ENCODE data around the gene PPARGC1A. TPM values are rescaled to one million over a fixed set of nuclear protein-coding genes. Genes with fewer than 3 reads are reported as not detected.

PPARGC1A gene
- total and polyA plus RNA-seq, 2 of the 13 experiments (the other 11 are each of a cell fraction or from before 2014, with no cell fraction given): 20.7 to 37.3 TPM

DNA sequence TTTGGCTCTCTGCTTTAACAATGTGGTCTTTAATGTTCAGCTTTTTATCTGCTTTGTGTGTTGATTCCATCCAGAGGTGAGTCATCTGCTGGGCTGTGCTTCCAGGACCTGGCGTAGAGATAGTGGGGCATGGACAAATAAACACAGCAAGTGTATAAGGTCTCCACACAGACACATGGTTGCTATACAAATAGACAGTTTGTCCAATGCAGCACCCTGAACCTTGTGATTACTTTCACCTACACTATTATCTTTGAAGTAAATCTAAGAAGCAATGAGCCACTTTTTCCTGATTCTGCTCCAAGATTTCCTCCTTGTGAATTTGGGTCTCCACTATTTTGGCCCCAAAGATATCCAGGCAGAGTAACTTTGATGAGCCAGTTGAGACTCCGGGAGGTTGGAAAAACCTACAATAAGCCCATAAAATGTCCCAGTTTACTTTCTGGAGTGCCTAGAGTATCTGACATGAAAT, 12.1 kb downstream of the PPARGC1A start (continued):
- TF ChIP-seq KAT7 (CRISPR knock-in tag; IDR thresholded peaks at IDR 0.05; ENCODE audit: borderline replicate concordance): peak; percentile 66; the same call in 1 of the 2 replicates
- no peak for TF ChIP-seq ZNF383 (CRISPR knock-in tag; IDR thresholded peaks at IDR 0.05; ENCODE audit: borderline replicate concordance)
- peak; percentile 94; the same call in 1 of the 2 replicates for TF ChIP-seq GATA4 (IDR thresholded peaks at IDR 0.05; ENCODE audit: borderline replicate concordance, low read depth)
- TF ChIP-seq NFYC (CRISPR knock-in tag; IDR thresholded peaks at IDR 0.05): 0 out of 2 replicates have a peak, but pooled peaks have one; percentile 13
- TF ChIP-seq SIX4 (CRISPR knock-in tag; IDR thresholded peaks at IDR 0.05): peak; percentile 79
- TF ChIP-seq KDM6A (CRISPR knock-in tag; IDR thresholded peaks at IDR 0.05; ENCODE audit: low read depth): peak; percentile 64; the same call in 1 of the 2 replicates
- TF ChIP-seq MIXL1 (CRISPR knock-in tag; IDR thresholded peaks at IDR 0.05): peak; percentile 82
- peak; percentile 97 for TF ChIP-seq JUND (CRISPR knock-in tag; IDR thresholded peaks at IDR 0.05)
- peak; percentile 97 for TF ChIP-seq FOXO1 (CRISPR knock-in tag; IDR thresholded peaks at IDR 0.05)
- 0 out of 2 replicates have a peak, but pooled peaks have one; percentile 61 for TF ChIP-seq HNRNPUL1 (IDR thresholded peaks at IDR 0.05; ENCODE audit: low read depth, low read length)
- TF ChIP-seq, protein P1, sequence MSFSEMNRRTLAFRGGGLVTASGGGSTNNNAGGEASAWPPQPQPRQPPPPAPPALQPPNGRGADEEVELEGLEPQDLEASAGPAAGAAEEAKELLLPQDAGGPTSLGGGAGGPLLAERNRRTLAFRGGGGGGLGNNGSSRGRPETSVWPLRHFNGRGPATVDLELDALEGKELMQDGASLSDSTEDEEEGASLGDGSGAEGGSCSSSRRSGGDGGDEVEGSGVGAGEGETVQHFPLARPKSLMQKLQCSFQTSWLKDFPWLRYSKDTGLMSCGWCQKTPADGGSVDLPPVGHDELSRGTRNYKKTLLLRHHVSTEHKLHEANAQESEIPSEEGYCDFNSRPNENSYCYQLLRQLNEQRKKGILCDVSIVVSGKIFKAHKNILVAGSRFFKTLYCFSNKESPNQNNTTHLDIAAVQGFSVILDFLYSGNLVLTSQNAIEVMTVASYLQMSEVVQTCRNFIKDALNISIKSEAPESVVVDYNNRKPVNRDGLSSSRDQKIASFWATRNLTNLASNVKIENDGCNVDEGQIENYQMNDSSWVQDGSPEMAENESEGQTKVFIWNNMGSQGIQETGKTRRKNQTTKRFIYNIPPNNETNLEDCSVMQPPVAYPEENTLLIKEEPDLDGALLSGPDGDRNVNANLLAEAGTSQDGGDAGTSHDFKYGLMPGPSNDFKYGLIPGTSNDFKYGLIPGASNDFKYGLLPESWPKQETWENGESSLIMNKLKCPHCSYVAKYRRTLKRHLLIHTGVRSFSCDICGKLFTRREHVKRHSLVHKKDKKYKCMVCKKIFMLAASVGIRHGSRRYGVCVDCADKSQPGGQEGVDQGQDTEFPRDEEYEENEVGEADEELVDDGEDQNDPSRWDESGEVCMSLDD (CRISPR knock-in tag; IDR thresholded peaks at IDR 0.05; ENCODE audit: borderline replicate concordance): no peak
- TF ChIP-seq FOXK2 (IDR thresholded peaks at IDR 0.05): peak; percentile 89
- no peak for TF ChIP-seq MATR3 (CRISPR knock-in tag; IDR thresholded peaks at IDR 0.05)
- peak; percentile 85 for TF ChIP-seq PITX1 (CRISPR knock-in tag; IDR thresholded peaks at IDR 0.05)
- TF ChIP-seq ASH2L (IDR thresholded peaks at IDR 0.05; ENCODE audit: insufficient read length, low read depth, low read length): peak; percentile 33
- TF ChIP-seq ZNF354B (CRISPR knock-in tag; IDR thresholded peaks at IDR 0.05): no peak
- peak; percentile 66; the same call in 1 of the 2 replicates for TF ChIP-seq SIX1 (CRISPR knock-in tag; IDR thresholded peaks at IDR 0.05; ENCODE audit: borderline replicate concordance)
- peak; percentile 49; the same call in 1 of the 2 replicates for TF ChIP-seq HNF4G (IDR thresholded peaks at IDR 0.05; ENCODE audit: borderline replicate concordance, low read depth, low read length)
- TF ChIP-seq HNF4G (CRISPR knock-in tag; IDR thresholded peaks at IDR 0.05; ENCODE audit: borderline replicate concordance, low read depth): 0 out of 2 replicates have a peak, but pooled peaks have one; percentile 21
- TF ChIP-seq JUN (CRISPR knock-in tag; IDR thresholded peaks at IDR 0.05): peak; percentile 95
- no peak for TF ChIP-seq ZNF234 (CRISPR knock-in tag; conservative IDR thresholded peaks at IDR 0.05)
- 0 out of 2 replicates have a peak, but pooled peaks have one; percentile 39 for TF ChIP-seq SNAPC2 (CRISPR knock-in tag; IDR thresholded peaks at IDR 0.05)
- peak; percentile 54; the same call in 1 of the 2 replicates for TF ChIP-seq KMT2B (CRISPR knock-in tag; IDR thresholded peaks at IDR 0.05)
- TF ChIP-seq BHLHE40 (IDR thresholded peaks at IDR 0.05; ENCODE audit: low read length): 0 out of 2 replicates have a peak, but pooled peaks have one; percentile 20
- TF ChIP-seq ZBTB7B (CRISPR knock-in tag; IDR thresholded peaks at IDR 0.05): peak; percentile 27; the same call in 1 of the 2 replicates
- TF ChIP-seq SAP130 (CRISPR knock-in tag; IDR thresholded peaks at IDR 0.05; ENCODE audit: low read depth): peak; percentile 92
- TF ChIP-seq ZEB1 (IDR thresholded peaks at IDR 0.05; ENCODE audit: insufficient replicate concordance, low read depth): peak; percentile 77
- no peak for TF ChIP-seq ARID2 (CRISPR knock-in tag; IDR thresholded peaks at IDR 0.05; ENCODE audit: borderline replicate concordance)
- TF ChIP-seq RCOR2 (CRISPR knock-in tag; IDR thresholded peaks at IDR 0.05): peak; percentile 53; the same call in 1 of the 2 replicates
- 0 out of 2 replicates have a peak, but pooled peaks have one; percentile 37 for TF ChIP-seq HOXA5 (CRISPR knock-in tag; IDR thresholded peaks at IDR 0.05)
- peak; percentile 9; the same call in 1 of the 2 replicates for TF ChIP-seq ATF7 (IDR thresholded peaks at IDR 0.05)
- TF ChIP-seq ATF7 (CRISPR knock-in tag; IDR thresholded peaks at IDR 0.05): no peak; the same call in 1 of the 2 replicates

All from HepG2 (cell line).